Choroid plexus epithelial cell (primary cell): ENCODE measurements around the gene MYO10.

Experiments used
- DNase-seq: peaks from one replicate; pipeline ENCODE4 v3.0.0-alpha.2; 2010; ENCODE audit warnings: low read depth
- H3K4me3 ChIP-seq: 2 replicates; pipeline ENCODE4 v1.5.1; 2011; ENCODE audit warnings: low read depth, mild to moderate bottlenecking, control low read depth, low read length, moderate library complexity
- TF ChIP-seq, protein P1 (sequence below): conservative IDR thresholded peaks from 2 replicates; pipeline ENCODE4 v1.5.1; 2011; ENCODE audit warnings: low read depth, mild to moderate bottlenecking, control low read depth, inconsistent platforms, low read length, moderate library complexity

The MYO10 gene

DNA sequence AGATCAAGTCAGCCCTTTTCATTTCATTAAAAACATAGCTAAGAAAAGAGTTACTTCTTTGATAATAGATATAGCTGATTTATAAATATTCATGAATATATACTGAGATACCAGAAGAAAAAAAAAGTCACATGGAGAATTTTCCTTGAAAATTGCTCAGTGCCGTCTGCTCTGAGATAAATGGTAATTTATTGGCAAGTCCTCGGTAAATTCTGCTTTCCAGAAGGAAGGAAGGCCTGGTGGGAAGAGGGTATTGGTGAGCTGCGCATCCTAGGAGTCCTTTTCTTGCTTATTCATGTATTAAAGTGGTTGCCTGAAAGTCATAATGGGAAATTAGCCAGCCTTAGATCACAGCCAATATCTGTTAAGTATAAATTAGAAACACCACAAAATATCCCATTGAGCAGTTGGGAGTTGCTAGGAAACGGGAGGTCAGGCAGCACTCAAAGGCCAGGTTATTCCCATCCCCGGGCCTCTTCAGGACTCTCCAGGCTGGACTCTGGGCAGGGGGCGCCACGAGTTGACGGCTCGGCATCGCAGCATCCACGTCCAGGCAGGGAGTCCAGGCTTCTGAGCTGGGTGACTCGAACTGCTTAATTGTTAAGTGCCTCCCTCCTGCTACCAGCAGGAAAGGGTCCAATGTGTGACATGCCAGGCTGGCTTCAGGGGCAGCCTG, 202.6 kb downstream of the MYO10 start:
- TF ChIP-seq, protein P1, sequence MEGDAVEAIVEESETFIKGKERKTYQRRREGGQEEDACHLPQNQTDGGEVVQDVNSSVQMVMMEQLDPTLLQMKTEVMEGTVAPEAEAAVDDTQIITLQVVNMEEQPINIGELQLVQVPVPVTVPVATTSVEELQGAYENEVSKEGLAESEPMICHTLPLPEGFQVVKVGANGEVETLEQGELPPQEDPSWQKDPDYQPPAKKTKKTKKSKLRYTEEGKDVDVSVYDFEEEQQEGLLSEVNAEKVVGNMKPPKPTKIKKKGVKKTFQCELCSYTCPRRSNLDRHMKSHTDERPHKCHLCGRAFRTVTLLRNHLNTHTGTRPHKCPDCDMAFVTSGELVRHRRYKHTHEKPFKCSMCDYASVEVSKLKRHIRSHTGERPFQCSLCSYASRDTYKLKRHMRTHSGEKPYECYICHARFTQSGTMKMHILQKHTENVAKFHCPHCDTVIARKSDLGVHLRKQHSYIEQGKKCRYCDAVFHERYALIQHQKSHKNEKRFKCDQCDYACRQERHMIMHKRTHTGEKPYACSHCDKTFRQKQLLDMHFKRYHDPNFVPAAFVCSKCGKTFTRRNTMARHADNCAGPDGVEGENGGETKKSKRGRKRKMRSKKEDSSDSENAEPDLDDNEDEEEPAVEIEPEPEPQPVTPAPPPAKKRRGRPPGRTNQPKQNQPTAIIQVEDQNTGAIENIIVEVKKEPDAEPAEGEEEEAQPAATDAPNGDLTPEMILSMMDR: no peak
- no peak overlapping the region for H3K4me3 ChIP-seq
- DNase-seq: no peak

DNA sequence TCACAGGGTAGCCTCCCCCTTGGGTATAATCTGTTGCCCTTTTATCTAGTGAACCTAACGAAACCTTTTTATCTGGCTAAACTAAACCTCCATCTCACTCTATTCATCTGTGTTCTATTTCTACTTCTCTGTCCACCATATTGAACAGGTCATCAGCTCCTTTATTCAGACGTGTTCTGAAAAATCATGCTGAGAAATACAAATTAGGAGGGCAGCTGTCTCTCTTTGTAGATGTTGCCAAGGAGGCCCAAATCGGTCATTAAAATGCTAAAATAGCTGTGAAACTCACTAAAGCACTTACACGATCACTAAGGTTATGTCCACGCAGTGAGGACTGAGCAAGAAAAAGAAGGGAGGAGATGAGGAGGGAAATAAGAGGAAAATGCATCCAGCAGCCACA, 203.7 kb downstream of the MYO10 start:
- DNase-seq: no peak
- TF ChIP-seq, protein P1: no peak
- H3K4me3 ChIP-seq: no peak overlapping the region

DNA sequence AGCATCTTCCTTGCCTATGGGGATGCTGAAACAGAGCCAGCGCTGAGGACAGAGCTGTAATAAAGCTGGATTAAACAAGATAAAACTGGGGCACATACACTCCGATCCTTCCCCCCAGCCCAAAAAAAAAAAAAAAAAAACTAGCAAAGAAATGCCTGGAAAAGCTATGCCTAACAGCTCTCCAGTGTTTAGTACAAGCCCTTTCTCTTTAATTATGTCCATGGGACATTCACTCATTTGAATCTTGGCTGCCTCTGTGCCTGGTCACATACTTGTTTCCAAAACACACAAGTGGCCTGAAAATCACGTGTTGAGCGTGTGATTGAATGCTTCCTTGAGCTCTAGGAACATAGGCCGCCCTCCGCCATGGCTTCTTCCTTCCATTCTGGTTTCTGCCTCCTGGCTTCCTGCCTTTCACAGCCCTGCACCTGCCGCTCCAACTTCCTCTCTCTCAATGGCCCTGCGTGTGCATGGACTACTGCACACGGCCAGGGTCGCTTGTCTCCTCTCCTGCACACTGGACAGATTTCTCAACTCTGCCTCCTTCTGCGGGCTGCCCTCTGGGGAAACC, 208.2 kb downstream of the MYO10 start:
- DNase-seq: no peak
- TF ChIP-seq, protein P1: no peak
- no peak overlapping the region for H3K4me3 ChIP-seq

DNA sequence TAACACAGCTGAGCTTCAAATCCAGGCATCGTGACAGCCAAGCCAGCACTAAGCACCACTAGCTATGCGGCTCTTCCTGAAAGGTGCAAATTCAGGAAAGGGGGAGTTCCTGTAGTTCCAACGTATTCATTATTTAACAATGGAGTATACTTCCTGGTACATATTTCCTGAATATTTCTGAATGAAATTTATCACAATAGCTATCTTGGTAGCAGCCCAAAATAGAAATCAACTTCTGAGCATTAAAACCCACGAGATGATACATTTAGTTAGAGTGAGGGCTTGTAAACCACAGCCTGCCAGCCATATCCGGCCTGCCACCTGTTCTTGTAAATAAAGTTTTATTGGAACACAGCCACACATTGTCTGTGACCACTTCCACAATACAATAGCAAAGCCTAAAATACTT, 209.5 kb downstream of the MYO10 start:
- TF ChIP-seq, protein P1: no peak
- H3K4me3 ChIP-seq: no peak overlapping the region
- DNase-seq: peak; percentile 7

DNA sequence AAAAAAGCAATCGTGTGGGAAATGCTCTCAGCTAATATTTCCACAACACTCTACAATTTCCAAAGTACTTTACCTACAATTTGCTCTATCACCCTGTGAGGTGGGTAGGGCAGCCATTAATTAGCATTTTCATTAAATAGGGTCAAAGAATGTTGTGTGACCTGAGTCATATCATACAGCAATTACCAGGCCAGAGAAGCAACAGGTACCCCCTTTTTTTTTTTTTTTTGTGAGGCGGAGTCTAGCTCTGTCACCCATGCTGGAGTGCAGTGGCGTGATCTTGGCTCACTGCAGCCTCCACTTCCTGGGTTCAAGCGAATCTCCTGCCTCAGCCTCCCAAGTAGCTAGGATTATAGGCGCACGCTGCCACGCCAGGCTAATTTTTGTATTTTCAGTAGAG, 210.5 kb downstream of the MYO10 start:
- no peak overlapping the region for H3K4me3 ChIP-seq
- DNase-seq: no peak
- TF ChIP-seq, protein P1: no peak

DNA sequence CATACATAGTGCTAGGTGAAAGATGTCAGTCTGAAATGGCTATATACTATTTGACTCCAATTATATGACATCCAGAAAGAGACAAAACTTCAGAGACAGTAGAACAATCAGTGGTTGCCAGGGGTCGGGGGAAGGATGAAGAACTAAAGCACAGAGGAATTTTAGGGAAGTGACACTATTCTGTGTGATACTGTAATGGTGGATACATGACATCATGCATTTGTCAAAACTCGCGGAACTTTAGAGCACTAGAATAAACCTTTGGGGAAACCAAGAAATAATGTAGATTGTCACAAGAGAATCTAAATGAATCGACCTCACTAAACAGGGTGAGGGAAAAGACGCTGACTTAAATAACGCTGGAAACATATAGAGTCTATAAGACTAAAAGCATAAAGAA, 212.3 kb downstream of the MYO10 start:
- DNase-seq: no peak
- H3K4me3 ChIP-seq: no peak overlapping the region
- TF ChIP-seq, protein P1: no peak

DNA sequence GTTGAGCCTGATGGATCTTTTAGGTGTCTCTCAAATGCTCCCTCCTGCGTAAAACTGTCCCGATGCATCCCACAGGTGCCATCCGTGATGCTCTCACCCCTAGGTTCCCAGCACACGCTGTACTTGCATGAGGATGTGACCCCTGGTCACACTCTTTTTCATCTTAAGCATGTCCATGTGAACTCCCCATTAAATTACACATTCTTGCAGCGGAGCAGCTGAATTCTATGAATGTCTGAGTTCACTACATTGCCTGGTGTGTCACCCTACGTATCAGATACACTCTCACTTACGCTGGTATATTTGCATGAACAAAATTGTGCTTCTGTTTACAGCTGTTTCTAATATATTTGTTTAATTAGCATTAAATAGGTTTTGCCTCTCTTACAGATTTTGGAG, 214.0 kb downstream of the MYO10 start:
- TF ChIP-seq, protein P1: no peak
- DNase-seq: no peak
- H3K4me3 ChIP-seq: no peak overlapping the region
